DMS79 treated with DMSO at 0.1 percent for 48 hours (cell line): ENCODE results near the gene GPR135.
"Not testable (repeated sequence)": the region's sequence is repeated elsewhere in the genome, so short reads cannot be mapped to it uniquely, and the experiment has no call there.

Experiments used
- DNase-seq: peaks from one replicate; lab custom pipeline; 2025; lab: John Stamatoyannopoulos, UW

The GPR135 gene

DNA sequence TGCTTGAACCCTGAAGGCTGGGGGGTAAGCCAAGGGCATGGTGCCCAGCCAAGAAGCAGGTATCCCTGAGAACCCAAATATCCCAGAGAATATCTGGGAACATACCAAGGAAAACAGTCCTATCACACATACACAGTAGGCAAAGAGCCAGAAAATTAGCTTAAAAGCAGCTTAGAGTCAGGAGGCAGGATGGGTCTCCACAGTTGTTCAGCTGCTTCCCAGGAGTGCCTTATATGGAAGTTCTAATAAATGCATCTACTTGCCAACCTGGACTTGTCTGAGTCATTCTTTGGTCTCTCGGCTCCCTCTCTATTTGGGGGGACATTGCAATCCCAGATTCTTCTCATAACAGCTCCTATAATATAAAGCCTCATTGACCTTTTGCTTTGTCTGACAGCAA, 9.0 kb upstream of the GPR135 start:
- no peak for DNase-seq

GRCh38 chr14:59464486-59465315, 479 bp downstream of the GPR135 start:
- peak; percentile 67 for DNase-seq

GRCh38 chr14:59463787-59464485, 1.2 kb downstream of the GPR135 start:
- no peak for DNase-seq

- DNase-seq: no peak
These were observed 3.3 kb downstream of the GPR135 start for GRCh38 chr14:59461891-59462290.

DNA sequence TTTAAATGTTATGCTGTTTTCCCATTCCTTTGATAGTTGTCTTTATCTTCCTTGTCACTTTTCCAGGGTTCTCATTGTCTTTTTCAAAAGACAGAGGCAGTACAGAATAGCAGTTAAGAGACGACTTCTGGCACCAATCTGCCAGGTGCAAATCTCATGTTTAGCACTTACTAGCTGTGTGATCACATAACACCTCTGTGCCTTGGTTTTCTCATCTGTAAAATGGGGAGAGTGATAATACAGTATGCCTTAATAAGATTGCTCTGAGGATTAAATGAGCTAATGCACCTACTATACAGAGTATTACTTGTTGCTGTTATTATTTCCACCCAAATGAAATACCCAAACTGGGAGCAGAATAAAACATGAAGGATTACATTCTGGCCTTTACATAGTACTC, 4.8 kb downstream of the GPR135 start:
- DNase-seq: no peak

DNA sequence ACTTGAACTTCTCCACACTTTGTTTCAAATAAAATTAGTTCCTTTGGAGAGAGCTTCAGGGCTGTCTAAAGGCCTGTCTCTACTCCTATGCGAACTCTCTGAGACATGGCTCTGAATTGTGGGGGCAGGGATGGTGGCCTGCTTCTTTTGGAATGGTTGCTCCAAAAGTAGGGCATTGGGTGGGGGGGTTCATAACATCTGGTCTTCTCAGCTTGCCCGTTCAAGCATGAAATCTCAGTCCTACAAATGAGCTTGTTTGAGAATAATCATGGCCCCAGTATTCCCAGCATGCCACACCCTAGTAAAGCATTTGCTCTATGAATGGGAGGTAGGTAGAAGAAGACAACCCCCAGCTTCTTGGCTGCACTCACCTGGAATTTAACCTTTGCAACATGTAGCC, 6.7 kb downstream of the GPR135 start:
- no peak for DNase-seq

GRCh38 chr14:59455411-59455810, 9.8 kb downstream of the GPR135 start:
- no peak for DNase-seq

- no peak for DNase-seq
These were observed 11.0 kb downstream of the GPR135 start for GRCh38 chr14:59454139-59454538.

DNA sequence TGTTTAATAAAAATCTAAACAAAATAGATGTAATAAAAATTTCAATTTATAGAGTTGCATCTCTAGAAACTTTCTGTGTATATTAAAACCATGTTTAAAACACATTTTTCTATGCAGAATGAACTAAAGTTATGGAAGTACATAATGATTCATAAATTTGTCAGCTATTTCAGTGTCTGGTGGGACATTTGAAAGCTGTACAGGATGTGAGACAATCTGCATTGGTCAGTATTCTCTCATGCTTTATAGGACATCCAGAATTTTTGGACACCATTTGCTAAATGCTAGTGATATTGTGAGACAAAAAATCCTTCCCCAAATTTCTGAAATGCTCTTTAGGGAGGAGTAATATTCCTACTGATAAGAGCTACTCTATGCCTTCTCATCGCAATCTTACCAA, 13.3 kb downstream of the GPR135 start:
- DNase-seq: no peak

GRCh38 chr14:59450716-59451115, 14.5 kb downstream of the GPR135 start:
- DNase-seq: no peak

- DNase-seq: not testable (repeated sequence)
These were observed 16.5 kb downstream of the GPR135 start for GRCh38 chr14:59448673-59449072.

- DNase-seq: no peak
These were observed 25.8 kb downstream of the GPR135 start for GRCh38 chr14:59439256-59439965.

DNA sequence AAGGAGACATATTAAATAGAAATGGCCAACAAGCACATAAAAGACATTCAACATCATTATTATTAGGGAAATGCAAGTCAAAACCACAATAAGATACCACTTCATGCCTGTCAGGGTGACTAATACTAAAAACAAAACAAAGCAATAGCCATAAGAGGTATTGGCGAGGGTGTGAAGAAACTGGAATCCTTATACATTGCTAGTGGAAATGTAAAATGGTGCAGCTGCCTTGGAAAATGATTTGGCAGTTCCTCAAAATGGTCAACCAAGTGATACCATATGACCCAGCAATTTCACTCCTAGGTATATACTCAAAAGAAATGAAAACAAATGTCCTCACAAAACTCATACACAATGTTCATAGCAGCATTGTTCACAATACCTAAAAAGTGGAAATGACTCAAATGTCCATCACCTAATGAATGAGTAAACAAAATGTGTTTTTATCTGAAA, 27.0 kb downstream of the GPR135 start:
- no peak for DNase-seq

DNA sequence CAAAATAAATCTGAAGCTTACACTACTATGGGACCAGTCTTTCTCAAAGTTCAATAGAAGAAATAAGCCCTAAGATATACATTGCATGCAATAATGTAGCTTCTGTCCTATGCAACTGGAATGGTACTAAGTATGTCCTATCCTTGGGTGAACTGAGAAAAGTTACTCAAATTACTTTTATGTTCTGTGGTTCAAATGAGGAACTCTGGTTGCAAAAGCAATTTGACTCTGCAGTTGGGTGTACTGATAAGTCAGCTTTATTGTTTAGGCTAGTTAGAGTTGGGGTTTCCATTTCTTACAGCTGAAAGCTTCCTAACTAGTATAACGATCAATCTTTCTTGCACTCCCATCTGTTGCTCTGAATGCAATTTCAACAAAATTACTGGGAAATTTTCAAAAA, 29.2 kb downstream of the GPR135 start:
- no peak for DNase-seq

GRCh38 chr14:59435101-59435500, 30.1 kb downstream of the GPR135 start:
- no peak for DNase-seq

GRCh38 chr14:59429790-59430189, 35.4 kb downstream of the GPR135 start:
- DNase-seq: no peak

- no peak for DNase-seq
These were observed 36.6 kb downstream of the GPR135 start for GRCh38 chr14:59428581-59429012.

DNA sequence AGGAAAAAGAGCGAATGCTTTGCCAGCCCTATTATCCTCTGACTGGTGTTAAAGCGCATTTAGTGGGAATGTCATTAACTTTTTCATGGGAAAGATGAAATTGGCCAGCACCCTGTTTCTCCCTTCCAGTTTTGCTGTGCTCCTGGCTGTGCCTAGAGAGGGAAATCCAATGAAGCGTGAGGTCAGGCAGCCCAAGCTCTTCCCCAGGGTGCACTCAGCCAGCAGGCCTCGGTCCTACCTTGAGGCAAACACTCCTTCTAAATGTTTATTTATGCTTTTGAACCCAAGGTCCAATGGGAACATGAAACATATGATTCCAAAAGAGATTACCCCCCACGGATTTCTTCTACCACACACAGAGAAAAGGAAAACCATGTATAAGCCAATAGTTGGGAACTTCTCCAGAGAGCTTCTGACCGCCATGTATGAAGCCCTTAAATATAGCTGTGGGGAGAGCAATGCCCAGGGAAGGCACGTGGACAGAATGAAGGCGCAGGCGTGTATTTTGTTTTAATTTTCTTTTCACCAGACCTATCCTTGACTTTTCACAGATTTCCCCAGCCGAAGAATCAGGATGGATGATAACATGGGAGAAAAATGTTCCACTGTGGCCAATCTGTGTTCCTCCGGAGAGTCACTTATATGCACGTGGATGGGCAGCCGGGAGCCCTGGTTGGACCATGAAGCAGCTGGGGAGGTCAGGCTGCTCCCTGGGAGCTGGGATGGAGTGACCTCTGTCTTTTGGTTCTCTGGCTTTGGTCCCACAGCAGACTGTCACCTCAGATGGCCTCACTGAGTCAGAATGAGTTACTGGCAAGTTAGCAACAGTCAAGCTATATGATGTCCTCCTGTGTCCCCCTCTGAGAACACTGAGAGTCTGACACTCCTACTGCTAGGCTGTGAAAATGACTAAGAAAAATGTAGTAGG, 37.3 kb downstream of the GPR135 start:
- DNase-seq: peak; percentile 21

- DNase-seq: no peak
These were observed 39.8 kb downstream of the GPR135 start for GRCh38 chr14:59425322-59425935.

DNA sequence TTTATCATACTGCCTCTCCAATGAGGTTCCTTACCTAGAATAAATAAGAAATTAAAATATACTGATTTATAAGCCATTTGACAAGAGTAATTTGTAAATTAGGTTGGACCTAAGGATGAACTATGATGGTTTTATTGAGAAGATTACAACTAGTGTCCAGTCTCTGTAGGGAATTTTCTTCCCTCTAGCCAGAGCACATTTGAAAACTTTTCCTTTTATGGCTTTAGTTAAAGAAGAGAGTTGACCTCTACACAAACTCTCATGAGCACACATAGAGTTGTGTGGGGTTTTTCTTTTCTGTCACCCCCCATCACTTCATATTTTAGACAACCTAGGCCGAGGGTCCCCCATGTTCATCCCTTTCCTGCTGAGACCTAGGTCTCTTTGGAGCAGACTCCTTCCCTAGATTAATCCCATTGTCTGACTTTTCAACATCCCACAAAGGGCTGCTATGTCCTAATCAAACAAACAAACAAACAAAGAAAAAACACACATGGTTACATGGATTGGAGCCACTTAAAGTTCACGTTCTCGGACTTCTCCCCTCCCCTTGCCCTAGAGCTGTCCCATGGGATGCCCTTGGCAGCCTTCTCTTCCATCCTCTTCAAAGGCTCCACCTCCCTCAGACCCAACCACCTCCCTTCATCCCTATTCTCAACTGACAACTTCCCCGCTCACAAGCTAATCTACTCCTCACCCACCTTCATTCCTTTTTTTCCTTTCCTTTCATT, 40.7 kb downstream of the GPR135 start:
- peak; percentile 22 for DNase-seq
